ENCODE results near the gene AGTPBP1.

Gene AGTPBP1

DNA sequence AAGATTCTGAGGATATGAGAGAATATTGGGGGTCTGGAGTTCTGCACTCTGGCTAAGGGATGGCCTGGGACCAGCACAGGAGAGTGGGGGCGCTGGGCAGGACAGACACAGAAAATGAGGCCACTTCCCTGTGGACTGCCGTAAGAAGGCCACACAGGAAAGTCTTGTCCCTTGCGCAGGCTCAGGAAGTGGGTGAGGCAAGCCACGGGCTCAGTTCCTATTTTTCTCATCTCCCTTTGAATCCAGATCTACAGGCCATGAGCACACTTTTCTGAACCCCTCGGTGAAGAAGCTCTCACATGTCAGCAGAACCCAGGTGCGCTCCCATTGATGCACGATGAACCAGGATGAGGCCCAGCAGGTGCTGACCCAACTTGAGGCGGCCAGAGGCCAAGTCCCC is 207.4 kb downstream of the AGTPBP1 start:
- no peak for DNase-seq

DNA sequence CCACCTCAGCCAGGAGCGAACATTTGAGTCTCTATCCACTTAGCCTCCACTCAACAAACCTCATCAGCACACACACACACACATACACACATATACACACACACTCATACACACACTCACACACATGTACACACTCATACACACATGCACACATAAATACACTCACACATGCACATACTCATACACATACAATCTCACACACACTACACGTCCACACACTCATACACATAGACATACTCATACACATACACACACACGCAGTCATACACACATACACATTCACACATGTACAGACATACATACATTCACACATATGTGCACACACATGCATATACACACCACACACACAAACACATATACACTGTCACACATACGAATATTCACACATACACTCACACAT is 208.2 kb downstream of the AGTPBP1 start:
- no peak for DNase-seq

DNA sequence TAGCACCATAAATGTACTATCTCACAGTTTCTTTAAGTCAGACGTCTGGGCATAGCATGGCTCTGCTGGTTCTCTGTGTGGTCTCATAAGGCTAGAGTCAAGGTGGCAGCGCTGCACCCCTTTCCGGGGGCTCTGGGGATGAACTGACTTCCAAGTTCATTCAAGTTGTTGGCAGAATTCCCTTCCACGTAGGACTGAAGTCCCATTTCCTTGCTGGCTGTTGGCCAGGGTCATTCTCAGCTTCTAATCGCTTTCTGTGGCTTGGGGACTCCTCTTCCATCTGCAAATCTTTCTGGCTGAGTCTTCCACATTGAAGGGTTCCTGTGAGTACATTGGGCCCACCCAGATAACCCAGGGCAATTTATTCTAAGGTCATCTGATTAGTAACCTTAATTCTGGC is 211.0 kb downstream of the AGTPBP1 start:
- no peak for DNase-seq

DNA sequence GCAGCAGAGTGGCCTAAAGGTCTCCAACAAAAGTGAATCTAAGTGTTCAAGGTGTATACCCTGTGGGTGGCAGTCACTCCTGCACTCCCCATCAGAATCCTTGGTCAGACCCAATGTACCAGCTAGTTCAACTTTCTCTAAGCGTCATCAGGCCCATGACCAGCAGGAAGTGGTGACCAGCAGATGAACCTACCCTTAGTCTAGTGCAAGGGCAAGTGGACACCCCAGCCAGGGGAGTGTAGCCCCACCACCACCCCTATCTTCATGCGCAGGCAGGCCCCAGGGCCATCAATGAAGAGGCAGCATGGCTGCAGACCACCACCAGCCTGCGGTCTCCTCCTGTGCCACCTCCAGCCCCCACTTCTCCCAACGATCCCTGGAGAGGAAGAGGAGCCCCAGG is 213.1 kb downstream of the AGTPBP1 start:
- DNase-seq = no peak

DNA sequence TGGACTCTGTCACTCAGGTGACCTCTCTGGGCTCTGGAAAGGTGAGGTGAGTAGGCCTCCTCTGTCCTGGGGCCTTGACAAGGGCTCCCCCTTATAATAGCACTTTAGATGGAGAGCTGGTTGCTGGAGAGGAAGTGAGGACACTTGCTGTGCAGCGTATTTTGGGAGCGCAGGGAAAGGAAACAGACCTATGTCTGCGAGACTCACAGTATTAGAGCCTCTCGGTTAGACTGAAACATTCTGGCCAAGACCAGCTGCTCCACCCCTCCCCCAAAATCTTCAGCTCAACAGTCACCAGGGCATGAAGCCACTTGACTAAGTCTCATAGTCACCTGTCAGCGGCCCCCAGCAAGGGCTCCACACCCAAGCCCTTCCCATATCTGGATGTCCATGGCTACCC is 213.6 kb downstream of the AGTPBP1 start:
- DNase-seq = no peak

DNA sequence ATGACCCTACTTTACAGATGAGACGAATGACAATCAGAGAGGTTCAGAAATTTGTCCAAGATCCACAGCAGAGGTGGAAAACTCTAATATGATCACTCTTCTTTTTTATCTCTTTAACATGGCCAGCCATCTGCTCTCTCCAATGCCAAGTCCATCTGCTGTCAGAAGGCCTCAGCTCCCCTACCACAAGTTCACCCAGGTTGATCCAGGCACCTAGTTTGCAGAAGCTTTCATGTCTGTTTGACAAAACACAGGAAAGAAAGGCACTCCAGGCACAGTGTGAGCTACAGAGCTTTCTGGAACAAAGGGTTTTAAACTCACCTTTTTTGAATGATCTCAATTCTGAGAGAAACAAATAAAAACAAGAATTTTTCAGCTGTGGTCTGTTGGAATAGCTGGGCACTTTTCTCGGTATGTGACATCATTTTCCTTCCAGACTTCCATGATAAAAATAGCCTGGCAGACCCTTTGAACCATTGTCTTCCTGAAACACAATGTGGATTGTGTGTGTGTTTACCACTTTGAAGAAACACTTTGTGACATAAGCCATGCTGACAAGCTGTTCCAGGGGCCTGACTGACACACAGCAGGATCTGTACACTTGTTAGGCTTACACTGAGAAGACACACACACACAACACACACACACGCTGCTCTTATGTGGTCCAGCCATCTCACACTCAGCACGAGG is 214.3 kb downstream of the AGTPBP1 start:
- peak; percentile 89 for DNase-seq

DNA sequence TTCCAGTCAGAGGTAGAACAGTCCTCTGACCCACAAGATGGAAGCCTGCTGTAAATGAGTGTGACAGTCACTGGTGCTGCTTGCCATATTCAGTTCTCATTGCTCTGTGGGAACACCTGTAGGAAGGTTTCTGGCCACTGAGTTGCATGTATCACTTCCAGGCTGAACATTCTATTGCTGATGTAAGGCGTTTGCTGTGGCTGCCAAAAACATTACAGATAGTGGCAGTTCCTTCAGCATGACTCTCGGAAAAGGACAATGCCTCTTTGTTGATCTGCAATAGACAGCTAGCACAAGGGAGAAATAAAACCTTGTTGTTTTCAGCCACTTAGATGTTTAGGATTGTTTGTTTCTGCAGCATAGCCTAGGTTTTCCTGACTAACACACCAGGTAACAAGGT is 217.2 kb downstream of the AGTPBP1 start:
- DNase-seq = peak; percentile 58

DNA sequence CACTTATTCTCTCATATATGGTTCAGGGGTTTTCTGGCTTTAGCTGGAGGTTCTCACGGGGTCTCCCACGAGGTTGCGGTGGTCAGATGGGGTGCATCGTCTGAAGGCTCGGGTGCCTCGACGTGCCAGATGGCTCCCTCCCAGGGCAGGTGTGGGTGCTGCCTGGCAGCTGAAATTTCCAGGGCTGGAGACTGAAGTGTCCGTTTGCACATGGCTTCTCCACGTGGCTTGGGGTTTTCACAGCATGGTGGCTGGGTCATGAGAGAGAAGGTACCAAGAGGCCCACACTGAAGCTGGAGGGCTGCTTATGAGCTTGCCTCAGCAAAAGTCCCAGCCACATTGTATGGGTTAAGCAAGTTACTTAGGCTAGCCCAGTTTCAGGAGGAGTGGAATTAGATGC is 218.6 kb downstream of the AGTPBP1 start:
- no peak for DNase-seq

DNA sequence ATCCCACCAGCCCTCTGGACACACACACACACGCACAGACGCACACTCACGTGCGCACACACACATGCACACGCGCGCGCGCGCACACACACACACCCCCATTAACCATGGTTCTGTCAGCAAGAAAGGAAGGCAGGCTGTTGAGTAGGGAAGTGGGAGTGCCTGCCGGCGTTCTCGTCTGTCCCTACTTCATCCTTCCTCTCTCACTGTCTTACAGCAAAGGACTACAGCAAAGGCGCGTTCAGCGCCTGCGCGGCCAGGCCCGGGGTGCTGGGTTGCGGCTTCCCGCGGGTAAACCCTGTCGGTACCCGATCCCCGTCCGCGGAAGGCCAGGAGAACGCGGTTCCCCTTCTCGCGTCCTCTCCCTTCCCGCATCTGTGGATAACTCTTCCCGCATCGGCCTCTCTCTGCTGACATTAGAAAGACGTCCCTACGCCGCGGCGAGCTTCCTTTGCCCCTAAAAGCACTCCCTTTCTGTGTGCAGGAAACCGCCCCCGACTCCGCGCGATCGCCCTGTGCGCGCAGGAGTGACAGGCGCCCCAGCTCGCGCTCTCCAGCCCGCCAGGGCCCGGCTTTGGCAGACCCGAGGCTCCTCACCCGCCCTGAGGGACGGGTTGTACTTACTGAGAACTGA is 219.2 kb downstream of the AGTPBP1 start:
- DNase-seq = no peak

DNA sequence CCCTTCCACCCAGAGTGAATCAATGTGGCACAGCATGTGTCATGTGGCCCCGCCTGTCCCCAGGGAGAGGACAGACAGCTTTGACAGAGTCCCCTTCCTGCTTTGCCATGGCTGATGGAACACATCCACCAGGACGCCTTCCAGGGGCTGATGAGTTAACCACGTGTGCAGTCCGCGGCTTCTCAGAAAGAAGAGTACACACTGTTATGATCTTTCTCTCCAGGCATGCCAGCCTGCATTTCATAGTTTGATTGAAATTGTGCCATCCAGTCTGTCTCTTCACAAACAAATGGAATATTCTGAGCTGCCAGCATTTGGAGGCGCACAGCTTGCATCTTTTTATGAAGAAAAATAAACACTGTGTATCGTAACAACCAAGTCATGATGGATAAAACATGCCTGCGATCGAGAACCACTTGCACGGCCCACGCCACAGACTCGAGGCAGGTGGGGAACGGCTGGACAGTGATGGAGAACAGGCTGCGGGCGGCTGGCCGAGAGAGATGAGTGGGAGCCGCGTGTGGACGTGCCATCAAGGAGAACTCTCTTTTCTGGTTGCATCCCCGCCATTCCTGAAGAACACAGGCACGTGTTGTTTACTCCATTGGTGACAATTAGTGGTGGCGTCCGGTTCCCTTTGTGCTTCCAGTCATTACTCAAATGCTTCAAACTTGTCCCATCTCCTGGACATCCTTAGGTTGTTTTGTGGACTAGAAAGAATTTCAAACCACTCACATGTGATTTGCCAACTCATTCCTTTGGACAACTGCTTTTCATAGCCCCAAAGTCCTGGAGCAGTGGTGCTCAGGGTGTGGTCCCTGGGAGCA is 220.2 kb downstream of the AGTPBP1 start:
- DNase-seq = peak; percentile 82

DNA sequence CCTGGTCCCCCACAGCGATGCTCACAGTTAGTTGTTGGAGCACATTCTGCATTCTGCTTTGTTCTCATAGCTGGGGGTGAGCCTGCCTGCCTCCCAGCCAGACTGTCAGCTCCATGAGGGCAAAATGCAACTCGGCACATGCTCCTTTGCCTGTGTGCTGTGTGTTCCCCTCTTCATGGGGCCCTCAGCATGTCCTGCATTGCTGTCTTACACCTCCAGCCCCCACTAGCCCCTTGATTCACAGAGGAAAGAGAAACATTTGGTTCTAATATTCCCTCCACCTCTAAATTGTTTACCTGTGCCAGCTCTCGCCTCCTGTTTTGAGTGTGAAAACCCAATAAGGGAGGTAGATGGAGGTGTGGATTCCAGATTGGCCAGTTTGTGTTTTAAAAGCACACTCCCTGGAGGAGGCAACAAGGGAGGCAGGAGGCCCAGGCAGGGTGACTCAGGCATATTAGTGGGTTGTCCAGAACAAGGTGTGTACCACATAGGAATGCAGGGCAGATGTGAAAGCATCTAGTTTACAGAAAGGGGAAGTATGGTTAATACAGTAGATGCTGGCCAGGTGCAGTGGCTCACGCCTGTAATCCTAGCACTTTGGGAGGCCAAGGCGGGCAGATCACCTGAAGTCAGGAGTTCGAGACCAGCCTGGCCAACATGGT is 224.6 kb downstream of the AGTPBP1 start:
- no peak for DNase-seq

DNA sequence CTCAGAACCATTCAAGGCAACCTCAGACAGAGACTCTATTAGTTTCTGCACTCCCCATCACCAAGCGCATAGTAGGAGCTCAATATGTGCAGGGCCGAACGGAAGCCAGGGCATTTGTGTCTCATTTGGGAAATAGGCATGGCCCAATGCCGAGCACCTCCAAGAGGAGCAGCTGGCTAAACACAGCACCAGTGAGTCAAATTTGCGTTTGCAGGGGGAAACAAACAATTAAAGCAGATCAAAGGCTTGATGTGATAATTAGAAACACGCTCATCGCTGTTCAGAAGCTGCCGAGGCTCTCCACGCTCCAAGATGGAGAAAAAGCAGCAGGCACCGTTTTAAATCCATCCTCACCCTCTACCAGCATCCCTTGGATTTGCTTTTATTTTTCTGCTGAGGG is 225.3 kb downstream of the AGTPBP1 start:
- no peak for DNase-seq

DNA sequence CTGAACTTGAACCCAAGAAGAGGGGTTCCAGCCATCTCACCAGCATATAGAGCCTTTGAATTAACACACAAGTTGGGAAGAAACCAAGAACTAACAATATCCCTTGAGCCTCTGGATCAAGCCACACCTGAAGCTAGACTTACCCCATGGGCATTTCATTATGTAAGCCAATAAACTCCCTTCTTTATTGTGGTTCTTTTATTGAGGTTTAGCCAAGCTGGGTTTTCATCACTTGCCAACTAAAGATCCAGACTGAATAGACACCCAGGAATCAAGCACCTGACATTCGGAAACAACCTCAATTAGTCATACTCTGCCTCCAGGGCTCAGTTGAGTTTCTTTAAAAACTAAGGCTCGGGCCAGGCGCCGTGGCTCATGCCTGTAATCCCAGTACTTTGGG is 226.7 kb downstream of the AGTPBP1 start:
- DNase-seq = no peak

DNA sequence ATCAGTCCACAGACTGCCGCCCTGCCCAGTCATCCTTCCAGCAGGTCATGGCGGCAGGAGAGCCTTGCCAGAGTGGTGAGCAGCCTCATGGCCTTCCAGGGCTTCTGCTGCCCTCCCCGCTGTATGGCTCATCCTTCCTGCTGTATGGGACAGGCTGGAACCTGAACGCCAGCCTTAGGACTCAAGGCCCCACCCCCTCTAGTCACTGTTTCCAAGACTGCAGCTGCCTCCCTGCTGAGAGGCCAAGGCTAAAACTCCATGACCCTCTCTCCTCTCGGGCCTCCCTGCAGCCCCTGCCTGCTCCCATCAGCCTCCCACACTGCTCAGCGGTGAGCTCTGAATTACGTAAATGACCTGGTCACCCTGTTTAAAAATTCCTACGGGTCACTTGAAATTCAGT is 227.5 kb downstream of the AGTPBP1 start:
- DNase-seq = no peak

DNA sequence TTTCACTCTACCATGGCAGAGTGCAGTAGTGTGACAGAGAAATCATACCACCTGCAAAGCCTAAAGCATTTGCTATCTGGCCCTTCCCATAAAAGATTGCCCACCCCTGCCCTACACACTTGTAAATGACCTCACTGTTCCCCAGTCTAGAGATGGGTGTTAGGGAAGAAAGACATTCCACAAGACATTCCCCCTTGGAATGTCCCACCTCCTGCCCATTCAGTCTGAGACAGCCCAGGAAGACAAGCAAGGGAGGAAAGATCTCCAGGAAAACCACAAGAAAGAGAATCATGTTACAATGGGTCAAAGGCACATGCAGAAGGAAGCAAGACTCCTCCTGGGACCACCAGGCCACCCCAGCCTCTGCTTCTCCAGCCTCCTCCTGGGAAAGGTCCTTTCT is 230.0 kb downstream of the AGTPBP1 start:
- DNase-seq = no peak

DNA sequence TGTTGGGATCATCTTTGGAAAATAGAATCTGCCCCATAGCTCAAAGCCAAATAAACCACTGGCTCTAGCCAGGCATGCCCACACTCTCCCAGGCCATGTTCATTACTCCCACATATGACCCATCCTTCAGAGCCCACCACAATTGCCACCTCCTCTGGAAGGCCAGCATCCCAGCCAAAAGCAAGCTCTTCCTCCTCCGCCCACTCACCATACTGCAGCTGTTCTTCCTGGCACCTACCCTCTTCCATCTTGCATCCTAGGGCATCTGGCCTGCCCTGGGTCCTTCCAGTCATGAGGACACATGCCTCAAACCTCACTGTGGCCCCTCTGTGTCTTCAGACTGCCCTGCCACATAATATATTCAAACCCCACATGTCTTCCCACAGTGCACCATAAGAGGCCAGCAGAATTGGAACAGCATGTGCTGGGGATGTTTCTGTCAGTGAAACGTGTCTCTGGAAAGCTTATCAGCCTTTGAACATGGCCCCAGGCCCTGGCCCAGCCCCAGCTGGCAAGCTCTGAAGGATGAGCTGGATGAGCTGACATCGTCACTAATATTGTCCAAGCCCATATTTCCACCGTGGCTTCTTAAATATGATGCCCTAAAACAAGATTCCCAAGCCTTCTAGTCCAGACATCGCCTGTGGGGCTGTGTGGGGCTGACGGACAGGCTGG is 230.8 kb downstream of the AGTPBP1 start:
- DNase-seq = no peak

DNA sequence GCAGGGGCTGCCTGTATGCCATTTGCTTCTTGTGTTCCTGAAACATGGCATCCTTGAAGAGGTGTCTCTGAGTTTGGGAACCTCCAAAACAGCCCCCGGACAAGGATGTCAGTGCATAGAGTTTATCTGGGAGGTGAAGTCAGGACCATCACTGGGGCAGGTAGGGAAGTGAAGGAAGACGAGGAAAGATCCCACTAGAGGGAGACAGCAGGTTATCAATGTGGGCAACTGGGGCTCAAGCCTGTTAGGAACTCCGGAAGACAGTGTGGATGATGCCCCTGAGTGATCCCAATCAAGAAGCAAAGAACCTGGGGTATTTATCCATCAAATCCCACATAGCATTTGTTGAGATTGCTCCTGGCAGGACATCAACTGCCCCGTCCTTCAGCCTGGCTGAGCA is 233.1 kb downstream of the AGTPBP1 start:
- peak; percentile 4 for DNase-seq

DNA sequence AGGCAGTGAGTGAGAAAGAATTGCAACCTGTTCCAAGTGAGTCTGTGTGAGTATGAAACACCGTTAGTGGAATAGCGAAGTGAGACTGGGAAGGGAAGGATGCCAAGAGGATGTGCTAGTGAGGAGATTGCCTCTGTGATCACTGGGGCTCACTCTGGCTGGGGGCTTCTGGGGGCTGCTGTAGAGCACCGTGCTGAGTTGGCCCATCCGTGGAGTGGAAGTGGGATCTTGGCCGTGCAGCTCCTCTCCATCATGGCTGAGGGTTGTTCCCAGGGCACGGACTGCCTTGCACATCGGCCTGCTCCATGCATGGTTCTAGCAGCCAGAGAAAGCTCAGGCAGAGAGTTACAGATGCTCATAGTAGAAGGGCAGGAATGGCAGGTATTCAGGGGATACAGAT is 236.1 kb downstream of the AGTPBP1 start:
- DNase-seq = no peak

DNA sequence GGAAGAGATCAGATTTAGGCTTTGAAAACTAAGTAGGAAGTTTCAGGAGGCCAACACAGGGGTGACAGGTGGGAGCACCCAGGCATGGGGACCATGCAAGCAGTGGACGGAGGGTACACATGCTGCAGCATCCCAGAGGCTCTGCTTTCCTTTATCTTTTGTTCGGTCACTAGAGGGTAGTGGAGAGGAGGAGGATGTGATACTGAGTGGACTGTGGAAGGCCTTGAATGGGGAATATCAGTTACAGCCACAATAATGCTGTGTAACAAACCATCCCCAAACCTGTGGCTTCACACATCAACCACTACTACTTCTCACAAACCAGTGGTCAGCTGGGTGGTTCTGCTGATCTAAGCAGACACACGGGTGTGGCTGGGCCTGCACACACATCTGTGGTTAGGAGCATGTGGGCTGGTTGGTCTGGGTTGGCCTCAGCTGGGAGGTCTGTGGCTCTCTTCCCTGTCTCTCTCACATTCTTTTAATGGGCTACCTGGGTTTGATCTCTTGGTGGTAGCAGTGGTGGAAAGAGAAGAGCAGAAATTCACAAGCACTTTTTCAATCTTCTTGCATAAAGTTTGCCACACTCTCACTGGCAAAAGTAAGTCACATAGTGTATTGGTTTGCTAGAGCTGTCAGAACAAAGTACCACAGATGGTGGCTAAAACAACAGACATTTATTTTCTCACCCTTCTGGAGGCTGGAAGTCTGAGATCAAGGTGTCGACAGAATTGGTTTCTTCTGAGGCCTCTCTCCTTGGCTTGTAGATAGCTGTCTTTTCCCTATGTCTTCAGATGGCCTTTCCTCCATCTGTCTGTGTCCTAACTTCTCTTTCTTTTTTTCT is 238.7 kb downstream of the AGTPBP1 start:
- DNase-seq = no peak

DNA sequence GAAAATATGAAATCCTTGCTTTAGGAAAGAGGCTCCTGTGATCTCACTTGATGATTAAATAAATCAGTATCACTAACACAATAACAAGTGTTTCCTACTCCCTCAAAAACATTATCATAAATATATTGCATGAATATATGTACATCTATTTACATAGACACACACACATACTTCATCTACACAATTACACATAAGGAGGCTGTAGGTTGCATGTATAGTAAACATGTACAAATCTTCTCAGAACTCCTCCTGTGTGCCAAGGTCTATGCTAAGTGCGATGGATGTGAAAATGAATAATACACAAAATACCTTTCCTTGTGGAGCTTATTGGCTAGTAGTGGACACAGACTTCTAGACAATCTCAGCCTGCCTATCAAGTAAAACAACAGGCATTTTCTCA is 239.9 kb downstream of the AGTPBP1 start:
- no peak for DNase-seq

DNA sequence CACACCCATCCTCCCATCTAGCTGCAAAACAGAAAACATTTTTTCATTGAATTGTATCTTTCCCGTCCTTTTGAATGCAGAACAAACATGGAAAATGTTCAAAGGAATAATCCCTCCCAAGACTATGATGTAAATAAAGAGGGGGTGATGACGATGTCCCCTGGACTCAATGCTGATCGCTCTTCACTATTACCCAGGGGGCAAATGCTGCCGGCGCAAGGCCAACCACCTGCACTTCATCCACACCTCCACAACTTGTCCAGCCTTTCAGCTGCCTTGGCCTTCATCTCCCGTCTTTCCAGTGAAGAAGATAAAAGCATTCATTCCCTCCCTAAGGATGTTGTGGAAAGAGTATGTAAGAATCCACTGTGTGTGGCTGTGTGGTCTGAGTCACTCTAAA is 240.3 kb downstream of the AGTPBP1 start:
- no peak for DNase-seq
